H9 (cell line): ENCODE results near the gene SLC17A7. TPM values are rescaled to one million over a fixed set of nuclear protein-coding genes. Genes with fewer than 3 reads are reported as not detected.

Experiments used
- DNase-seq: peaks from one replicate; pipeline ENCODE4 v3.0.0-alpha.2; 2017
- H2AFZ ChIP-seq: one replicate; pipeline ENCODE4 v1.6.1; 2013; ENCODE audit warnings: mild to moderate bottlenecking, low read length, control low read depth, moderate library complexity
- H2AK5ac ChIP-seq: 2 replicates; pipeline ENCODE4 v1.6.1; 2013; ENCODE audit warnings: low read length, control low read depth, mixed read lengths; ENCODE audit not compliant: insufficient read length
- H2BK120ac ChIP-seq: one replicate; pipeline ENCODE4 v1.6.1; 2013; ENCODE audit warnings: low read depth, mild to moderate bottlenecking, low read length, control low read depth, inconsistent platforms; ENCODE audit not compliant: poor library complexity, severe bottlenecking
- H2BK12ac ChIP-seq: 2 replicates; pipeline ENCODE4 v1.6.1; 2013; ENCODE audit warnings: low read length, control low read depth, mixed read lengths, low read depth; ENCODE audit not compliant: insufficient read length
- H2BK15ac ChIP-seq: 2 replicates; pipeline ENCODE4 v1.6.1; 2013; ENCODE audit warnings: low read depth, low read length, control low read depth
- H2BK20ac ChIP-seq: one replicate; pipeline ENCODE4 v1.6.1; 2013; ENCODE audit warnings: low read depth, mild to moderate bottlenecking, low read length, control low read depth, inconsistent platforms; ENCODE audit not compliant: poor library complexity, severe bottlenecking
- H2BK5ac ChIP-seq: 2 replicates; pipeline ENCODE4 v1.6.1; 2013; ENCODE audit warnings: low read length, control low read depth, mixed read lengths; ENCODE audit not compliant: insufficient read length
- H3K14ac ChIP-seq: 2 replicates; pipeline ENCODE4 v1.6.1; 2013; ENCODE audit warnings: low read length, control low read depth; ENCODE audit not compliant: insufficient read depth
- H3K18ac ChIP-seq: 2 replicates; pipeline ENCODE4 v1.6.1; 2013; ENCODE audit warnings: low read depth, mild to moderate bottlenecking, mixed read lengths, low read length, control low read depth; ENCODE audit not compliant: insufficient read length
- H3K23ac ChIP-seq: 2 replicates; pipeline ENCODE4 v1.6.1; 2013; ENCODE audit warnings: low read length, control low read depth, mixed read lengths, low read depth; ENCODE audit not compliant: insufficient read length
- H3K23me2 ChIP-seq: 2 replicates; pipeline ENCODE4 v1.6.1; 2013; ENCODE audit warnings: low read depth, mild to moderate bottlenecking, mixed read lengths, low read length, control low read depth; ENCODE audit not compliant: insufficient read length, poor library complexity, severe bottlenecking
- H3K27ac ChIP-seq: 2 replicates; pipeline ENCODE4 v1.5.1; 2013; ENCODE audit warnings: low read length, control low read depth, mixed read lengths, low read depth; ENCODE audit not compliant: insufficient read length
- H3K27me3 ChIP-seq: 2 replicates; pipeline ENCODE4 v1.6.1; 2013; ENCODE audit warnings: low read length, control low read depth, inconsistent platforms; ENCODE audit not compliant: insufficient read depth
- H3K4ac ChIP-seq: 2 replicates; pipeline ENCODE4 v1.6.1; 2013; ENCODE audit warnings: low read depth, mild to moderate bottlenecking, control low read depth, inconsistent platforms, low read length, moderate library complexity
- H3K4me1 ChIP-seq: 2 replicates; pipeline ENCODE4 v1.6.1; 2013; ENCODE audit warnings: low read length, control low read depth, inconsistent platforms; ENCODE audit not compliant: insufficient read depth
- H3K4me2 ChIP-seq: 2 replicates; pipeline ENCODE4 v1.6.1; 2013; ENCODE audit warnings: low read length, control low read depth, mixed read lengths; ENCODE audit not compliant: insufficient read length, insufficient read depth
- H3K56ac ChIP-seq: 2 replicates; pipeline ENCODE4 v1.6.1; 2013; ENCODE audit warnings: low read depth, mild to moderate bottlenecking, mixed read lengths, low read length, control low read depth; ENCODE audit not compliant: insufficient read length
- H3K79me1 ChIP-seq: 2 replicates; pipeline ENCODE4 v1.6.1; 2013; ENCODE audit warnings: low read depth, mild to moderate bottlenecking, moderate library complexity, low read length, control low read depth, inconsistent platforms; ENCODE audit not compliant: insufficient read depth, poor library complexity, severe bottlenecking
- H3K79me2 ChIP-seq: 2 replicates; pipeline ENCODE4 v1.6.1; 2013; ENCODE audit warnings: low read length, control low read depth, inconsistent platforms; ENCODE audit not compliant: insufficient read depth
- H3K9ac ChIP-seq: 2 replicates; pipeline ENCODE4 v1.6.1; 2013; ENCODE audit warnings: low read length, control low read depth, mixed read lengths; ENCODE audit not compliant: insufficient read length; ENCODE audit errors: extremely low read depth
- H3K9me3 ChIP-seq: one replicate; pipeline ENCODE4 v1.6.1; 2013; ENCODE audit warnings: low read depth, low read length, inconsistent platforms; ENCODE audit not compliant: control insufficient read depth
- H3T11ph ChIP-seq: one replicate; pipeline ENCODE4 v1.6.1; 2013; ENCODE audit warnings: mild to moderate bottlenecking, low read length, control low read depth, inconsistent platforms
- H4K20me1 ChIP-seq: one replicate; pipeline ENCODE4 v1.6.1; 2013; ENCODE audit not compliant: control insufficient read depth, insufficient read length, insufficient read depth
- H4K5ac ChIP-seq: 2 replicates; pipeline ENCODE4 v1.6.1; 2013; ENCODE audit warnings: low read depth, mild to moderate bottlenecking, mixed read lengths, low read length, control low read depth; ENCODE audit not compliant: insufficient read length
- H4K8ac ChIP-seq: replicated peaks from 2 replicates; pipeline ENCODE4 v1.6.1; 2013; ENCODE audit warnings: low read length, control low read depth, mixed read lengths, low read depth; ENCODE audit not compliant: insufficient read length
- H4K91ac ChIP-seq: 2 replicates; pipeline ENCODE4 v1.6.1; 2013; ENCODE audit warnings: low read depth, mild to moderate bottlenecking, moderate library complexity, mixed read lengths, low read length, control low read depth; ENCODE audit not compliant: insufficient read length
- H3K27ac Mint-ChIP-seq, 3 experiments: 2 replicates in 2 of 3; 3 replicates in 1 of 3; pipeline ENCODE4 v1.8.0; 2020 to 2021; ENCODE audit warnings: mixed read lengths in 3 of 3, mild to moderate bottlenecking in 1 of 3, moderate library complexity in 1 of 3
- H3K27me3 Mint-ChIP-seq: 2 replicates; pipeline ENCODE4 v1.8.0; 2021; ENCODE audit warnings: low read depth, mild to moderate bottlenecking, moderate library complexity, mixed read lengths
- H3K36me3 Mint-ChIP-seq, 3 experiments: 2 replicates in 2 of 3; 3 replicates in 1 of 3; pipeline ENCODE4 v1.8.0; 2020 to 2021; ENCODE audit warnings: low read depth in 3 of 3, mixed read lengths in 3 of 3; ENCODE audit not compliant: insufficient read depth in 1 of 3
- H3K4me1 Mint-ChIP-seq, 2 experiments: 2 replicates each; pipeline ENCODE4 v1.8.0; 2020; ENCODE audit warnings: mixed read lengths in 2 of 2
- H3K4me3 Mint-ChIP-seq, 2 experiments: 2 replicates in 1 of 2; 3 replicates in 1 of 2; pipeline ENCODE4 v1.8.0; 2020 to 2021; ENCODE audit warnings: mild to moderate bottlenecking in 2 of 2, mixed read lengths in 2 of 2, moderate library complexity in 1 of 2
- H3K9me3 Mint-ChIP-seq, 2 experiments: 2 replicates in 1 of 2; 3 replicates in 1 of 2; pipeline ENCODE4 v1.8.0; 2020; ENCODE audit warnings: mild to moderate bottlenecking in 2 of 2, mixed read lengths in 2 of 2, moderate library complexity in 1 of 2
- WGBS: extraction: QIAGEN DNeasy Blood & Tissue Kit; methylation state at CpG from one replicate; pipeline ENCODE4 v1.1.7; 2013; ENCODE audit warnings: missing lambda C conversion rate, low lambda C conversion rate, mixed read lengths; ENCODE audit not compliant: insufficient read length; ENCODE audit errors: extremely low coverage; 5-methylcytosine and 5-hydroxymethylcytosine counted together
- total RNA-seq: library from RNA; stranded (reverse); gene quantifications from 2 replicates; pipeline ENCODE4 v1.2.1, GENCODE V29; 2021
- TF ChIP-seq, protein P1 (sequence below): fragments of 200-600 bp; sonication (generic); conservative IDR thresholded peaks from 3 replicates; pipeline ENCODE4 v1.8.0; 2021; ENCODE audit warnings: antibody characterized with exemption, mild to moderate bottlenecking

Gene SLC17A7
- total RNA-seq, 1 experiment from 2014 or later: 1.3 TPM

DNA sequence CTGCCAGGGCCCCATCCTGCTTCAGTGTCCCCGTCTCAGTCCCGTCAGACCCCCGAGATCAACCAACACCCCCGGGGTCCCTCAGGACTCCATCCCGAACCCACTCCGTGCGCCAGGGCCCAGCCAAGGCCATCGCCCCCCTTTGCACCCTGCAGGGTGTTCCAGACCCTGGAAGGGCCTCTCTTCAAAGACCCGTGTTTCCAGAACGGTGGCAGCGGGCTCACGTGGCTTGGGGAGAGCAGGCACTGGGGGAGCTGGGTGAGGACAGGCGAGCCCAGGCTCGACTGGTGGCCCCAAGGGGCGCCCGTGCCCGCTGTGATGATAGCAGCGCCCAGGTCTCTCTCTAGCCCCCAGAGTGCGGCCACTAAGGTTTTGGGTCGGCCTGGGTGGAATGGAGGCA, 51.9 kb downstream of the SLC17A7 start:
- Histone ChIP-seq H3K23ac (no peak overlapping the region), H3K79me1 (no peaks in the 10 kb centered on the region), H3K4ac (no peak overlapping the region), H2BK20ac (no peak overlapping the region), H2AK5ac (no peak overlapping the region), H3K9ac (no peak overlapping the region), H4K91ac (no peak overlapping the region), H2BK12ac (no peak overlapping the region), H3K18ac (no peak overlapping the region), H3K27me3 (no peaks in the 10 kb centered on the region), H2BK120ac (no peak overlapping the region), H4K8ac (no peak overlapping the region), H3K4me2 (no peak overlapping the region), H3K4me1 (no peaks in the 10 kb centered on the region), H3K27ac (no peak overlapping the region), H2BK15ac (no peak overlapping the region), H3K79me2 (no peaks in the 10 kb centered on the region), H4K5ac (no peak overlapping the region), H2AFZ (no peak overlapping the region), H3K14ac (no peak overlapping the region; the same call in 1 of the 2 replicates), H3K56ac (no peak overlapping the region), H3K23me2 (no peaks in the 10 kb centered on the region), H4K20me1 (no peaks in the 10 kb centered on the region), H2BK5ac (no peak overlapping the region), H3T11ph (no peak overlapping the region), H3K9me3 (no peaks in the 10 kb centered on the region)
- H3K27ac Mint-ChIP-seq: no peak overlapping the region
- WGBS: no CpG with 5 or more reads among the region's 20 CpGs
- peaks cover 10 to 21% of the 10 kb centered on the region in 2 experiments for H3K4me1 Mint-ChIP-seq
- TF ChIP-seq, protein P1, sequence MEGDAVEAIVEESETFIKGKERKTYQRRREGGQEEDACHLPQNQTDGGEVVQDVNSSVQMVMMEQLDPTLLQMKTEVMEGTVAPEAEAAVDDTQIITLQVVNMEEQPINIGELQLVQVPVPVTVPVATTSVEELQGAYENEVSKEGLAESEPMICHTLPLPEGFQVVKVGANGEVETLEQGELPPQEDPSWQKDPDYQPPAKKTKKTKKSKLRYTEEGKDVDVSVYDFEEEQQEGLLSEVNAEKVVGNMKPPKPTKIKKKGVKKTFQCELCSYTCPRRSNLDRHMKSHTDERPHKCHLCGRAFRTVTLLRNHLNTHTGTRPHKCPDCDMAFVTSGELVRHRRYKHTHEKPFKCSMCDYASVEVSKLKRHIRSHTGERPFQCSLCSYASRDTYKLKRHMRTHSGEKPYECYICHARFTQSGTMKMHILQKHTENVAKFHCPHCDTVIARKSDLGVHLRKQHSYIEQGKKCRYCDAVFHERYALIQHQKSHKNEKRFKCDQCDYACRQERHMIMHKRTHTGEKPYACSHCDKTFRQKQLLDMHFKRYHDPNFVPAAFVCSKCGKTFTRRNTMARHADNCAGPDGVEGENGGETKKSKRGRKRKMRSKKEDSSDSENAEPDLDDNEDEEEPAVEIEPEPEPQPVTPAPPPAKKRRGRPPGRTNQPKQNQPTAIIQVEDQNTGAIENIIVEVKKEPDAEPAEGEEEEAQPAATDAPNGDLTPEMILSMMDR: no peak
- peaks cover 11% of the 10 kb centered on the region for H3K27me3 Mint-ChIP-seq
- H3K9me3 Mint-ChIP-seq: no peaks in the 10 kb centered on the region
- 0 out of 7 replicates have a peak, but pooled peaks cover 0 to 1% (median 0%) of the 10 kb centered on the region in 3 experiments for H3K36me3 Mint-ChIP-seq
- no peak for DNase-seq
- H3K4me3 Mint-ChIP-seq: no peak overlapping the region
